Embryonic facial prominence (tissue), 1 donor: ENCODE data around the gene ANP32A.

Source experiments
- DNase-seq: peaks from one replicate; pipeline ENCODE4 v3.0.0-alpha.2; 2016; ENCODE audit errors: extremely low spot score

ANP32A gene

DNA sequence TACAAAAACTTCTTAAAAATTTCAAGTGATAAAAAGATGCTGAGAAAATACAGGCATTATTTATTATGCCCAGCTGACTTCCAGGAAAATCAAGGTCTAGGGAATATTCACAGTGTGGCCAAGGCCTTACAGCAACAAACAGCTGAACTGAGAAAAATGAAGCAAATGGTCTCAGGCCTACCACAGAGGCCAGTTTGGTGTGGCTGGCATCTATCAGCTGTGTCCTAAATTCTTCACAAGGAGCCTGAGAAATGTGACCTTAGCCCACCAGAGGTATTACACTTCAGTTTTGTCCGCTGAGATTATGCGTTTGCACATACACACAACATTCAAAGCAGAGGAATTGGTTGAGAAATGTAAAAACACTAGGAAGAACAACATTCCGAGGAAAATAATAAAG, 77.4 kb downstream of the ANP32A start:
- DNase-seq: no peak

DNA sequence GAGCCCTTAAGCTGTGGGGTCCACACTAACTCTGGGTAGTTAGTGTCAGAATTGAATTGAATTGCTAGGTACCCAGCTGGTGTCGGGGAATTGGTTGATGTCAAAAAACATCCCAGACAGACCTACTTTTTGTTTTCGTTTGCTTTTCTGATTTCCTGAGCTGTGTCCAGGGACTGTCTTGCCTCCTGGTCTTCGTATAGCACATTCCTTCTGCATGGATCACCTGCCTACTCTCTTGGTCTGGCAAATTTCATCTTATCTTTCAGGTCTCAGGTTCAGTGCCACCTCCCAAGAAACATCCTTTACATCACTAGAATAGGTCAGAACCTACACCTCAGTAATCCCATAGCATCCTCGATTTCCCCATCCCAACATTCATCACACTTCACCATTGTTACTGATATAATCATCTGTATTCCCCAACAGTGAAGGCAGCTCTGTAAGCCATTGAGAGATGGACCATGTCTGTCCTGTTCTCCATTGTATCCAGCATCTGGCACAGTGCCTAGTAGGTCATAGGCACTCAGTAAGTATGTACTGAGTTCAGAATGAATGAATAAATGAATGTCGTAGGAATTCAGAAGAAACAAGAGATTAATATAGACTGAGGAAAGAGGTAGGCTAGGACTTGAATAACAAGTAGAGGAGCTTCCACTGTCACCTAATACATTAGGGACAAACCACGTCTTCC, 81.2 kb downstream of the ANP32A start:
- no peak for DNase-seq

DNA sequence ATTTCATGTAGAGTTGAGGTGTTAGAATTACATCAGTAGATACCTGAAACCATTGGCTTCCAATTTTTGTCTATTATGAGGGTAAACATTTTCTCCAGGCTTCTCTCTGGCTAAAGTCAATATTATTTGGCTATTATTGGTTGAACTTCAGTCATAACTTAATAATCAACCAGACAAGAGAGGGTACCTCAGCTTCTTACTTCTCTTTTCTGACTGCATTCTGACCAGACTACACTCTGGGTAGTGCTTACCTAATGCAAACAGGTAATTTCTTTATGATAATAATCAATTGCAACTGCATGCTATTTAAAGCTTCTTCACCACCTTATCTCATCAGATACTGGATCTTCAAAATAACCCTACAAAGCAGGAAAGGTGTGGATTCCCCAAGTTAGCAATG, 85.1 kb downstream of the ANP32A start:
- DNase-seq: no peak

DNA sequence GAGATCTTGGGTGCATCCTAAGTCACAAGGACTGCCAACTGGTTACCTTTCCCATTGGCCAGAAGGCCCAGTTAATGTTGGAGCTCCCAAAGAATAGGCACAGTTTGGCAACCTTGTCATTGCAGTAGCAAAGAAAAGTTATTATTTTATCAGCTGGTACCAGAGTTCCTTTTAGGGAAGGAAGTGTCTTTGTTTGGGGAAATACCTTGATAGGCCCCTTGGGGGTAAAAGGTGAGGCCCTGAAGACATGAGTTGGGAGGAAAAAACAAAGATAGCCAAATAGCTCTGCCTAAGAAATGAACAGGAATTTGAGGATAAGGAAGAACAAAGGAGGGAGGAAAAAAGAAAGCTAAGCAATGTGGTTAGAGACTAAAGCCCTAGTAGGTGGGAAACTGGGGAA, 85.8 kb downstream of the ANP32A start:
- DNase-seq: no peak

DNA sequence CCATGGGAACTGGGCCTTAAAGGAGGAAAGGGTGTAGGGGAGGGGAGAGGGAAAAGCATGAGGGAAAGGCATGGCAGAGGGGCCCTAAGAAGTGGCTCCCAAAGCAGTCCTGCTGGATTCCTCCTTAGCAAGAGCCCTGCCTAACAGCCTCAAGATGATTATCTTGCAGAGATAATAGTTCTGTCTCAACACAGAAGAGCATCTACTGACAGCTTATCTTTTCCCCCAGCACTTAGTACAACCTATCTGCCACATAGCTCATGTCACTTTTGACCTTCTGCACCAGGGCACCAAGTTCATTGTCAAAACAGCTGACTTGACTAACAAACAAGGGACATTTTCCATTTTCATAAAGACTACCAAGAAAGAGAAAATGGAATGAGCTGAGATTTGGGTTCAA, 86.3 kb downstream of the ANP32A start:
- DNase-seq: no peak

DNA sequence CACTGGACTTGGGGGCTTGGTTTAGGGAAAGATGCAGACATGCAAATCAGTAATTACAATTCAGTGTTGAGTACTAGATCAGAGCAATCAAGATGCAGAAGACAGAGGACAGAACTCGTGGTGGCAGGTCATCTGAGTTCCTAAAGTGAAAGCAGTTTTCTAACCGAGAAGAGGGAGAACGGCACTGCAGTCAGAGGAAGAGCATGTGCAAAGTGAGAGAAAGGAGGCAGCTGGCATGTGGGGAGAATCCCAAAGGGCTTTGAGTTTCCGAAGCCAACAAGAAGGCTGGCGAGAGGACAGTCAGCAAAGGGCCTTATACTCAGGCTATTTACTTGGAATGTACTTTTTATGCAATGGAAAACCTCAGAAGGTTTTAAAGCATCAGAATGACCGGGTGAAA, 87.0 kb downstream of the ANP32A start:
- DNase-seq: no peak

DNA sequence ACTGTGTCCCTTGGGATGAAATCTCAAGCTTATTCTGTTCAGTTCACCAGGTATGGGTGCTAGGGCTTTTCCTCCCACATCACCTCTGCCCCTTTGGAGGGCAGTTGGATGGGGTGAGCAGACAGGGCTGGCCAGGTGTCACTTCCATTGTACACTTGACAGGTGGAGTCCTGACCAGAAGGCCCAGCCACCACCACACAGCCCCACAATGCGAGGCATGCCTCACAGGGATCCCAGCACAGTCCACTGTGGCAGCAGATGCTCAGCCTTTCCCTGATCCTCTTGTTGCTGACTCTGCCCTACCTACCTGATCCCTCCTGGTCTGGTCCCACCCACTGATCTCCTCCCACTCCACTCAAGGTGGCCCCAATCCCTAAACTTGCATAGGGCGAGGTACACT, 88.2 kb downstream of the ANP32A start:
- no peak for DNase-seq

DNA sequence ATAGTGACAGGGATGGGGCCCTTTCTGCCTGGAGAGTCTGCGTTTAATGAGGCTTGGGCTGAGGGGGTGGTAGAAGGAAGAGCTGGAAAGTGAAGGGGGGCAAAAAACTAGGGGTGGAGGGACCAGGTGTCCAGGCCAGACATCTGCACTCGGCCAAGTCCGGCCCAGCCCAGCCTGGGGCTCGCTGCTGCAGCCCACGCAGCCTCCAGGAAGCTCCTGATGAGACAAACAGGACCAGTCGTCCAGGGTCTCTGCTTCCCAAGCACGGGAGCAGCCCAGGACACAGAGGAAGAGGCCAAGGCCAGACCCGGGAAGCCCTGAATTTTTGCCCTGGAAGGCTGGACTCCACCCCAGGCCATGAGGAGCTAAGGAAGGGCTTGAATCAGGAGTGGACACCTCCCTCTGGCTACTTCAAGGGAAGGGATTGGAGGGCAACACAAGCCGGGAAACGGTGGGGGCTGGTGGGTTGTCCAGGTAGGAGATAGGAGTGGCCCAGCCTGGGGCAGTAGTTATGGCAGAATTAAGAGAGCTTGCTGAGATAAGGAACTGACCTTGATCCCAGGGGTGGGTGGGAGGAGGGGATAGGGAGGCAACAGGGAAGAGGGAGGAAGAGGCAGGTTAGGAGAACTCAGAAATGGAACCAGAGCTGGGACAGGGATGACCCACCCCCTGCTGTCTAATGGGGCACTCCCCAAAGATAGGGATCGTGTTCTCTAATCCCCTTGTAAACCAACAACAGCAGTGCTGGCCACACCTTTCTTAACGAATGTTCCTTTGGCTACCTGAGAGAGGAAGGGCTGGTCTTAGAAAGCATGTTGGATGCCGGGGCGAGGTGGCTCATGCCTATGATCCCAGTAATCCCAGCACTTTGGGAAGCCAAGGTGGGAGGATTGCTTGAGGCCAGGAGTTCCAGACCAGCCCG, 89.5 kb downstream of the ANP32A start:
- DNase-seq: no peak

DNA sequence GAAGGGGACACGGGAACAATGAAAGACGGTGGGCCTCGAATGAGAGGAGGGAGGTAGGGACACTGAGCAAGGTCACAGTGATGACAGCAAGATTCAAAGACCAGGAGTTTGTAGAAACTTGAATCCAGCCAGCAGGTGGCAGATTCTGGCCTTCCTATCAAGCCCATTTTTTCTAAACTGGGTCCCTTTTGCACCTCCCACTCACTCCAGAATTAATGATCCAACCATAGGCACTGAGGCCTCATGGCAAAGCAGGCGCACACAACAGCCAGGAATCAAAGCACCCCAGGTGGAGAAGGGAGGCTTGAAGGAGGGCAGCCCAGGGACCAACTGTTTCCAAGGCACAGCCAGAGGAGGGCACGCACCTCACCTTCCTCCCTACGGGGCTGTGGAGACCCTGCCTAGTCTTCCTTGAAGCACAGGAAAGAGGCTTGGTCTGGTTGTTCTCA, 90.2 kb downstream of the ANP32A start:
- DNase-seq: no peak

DNA sequence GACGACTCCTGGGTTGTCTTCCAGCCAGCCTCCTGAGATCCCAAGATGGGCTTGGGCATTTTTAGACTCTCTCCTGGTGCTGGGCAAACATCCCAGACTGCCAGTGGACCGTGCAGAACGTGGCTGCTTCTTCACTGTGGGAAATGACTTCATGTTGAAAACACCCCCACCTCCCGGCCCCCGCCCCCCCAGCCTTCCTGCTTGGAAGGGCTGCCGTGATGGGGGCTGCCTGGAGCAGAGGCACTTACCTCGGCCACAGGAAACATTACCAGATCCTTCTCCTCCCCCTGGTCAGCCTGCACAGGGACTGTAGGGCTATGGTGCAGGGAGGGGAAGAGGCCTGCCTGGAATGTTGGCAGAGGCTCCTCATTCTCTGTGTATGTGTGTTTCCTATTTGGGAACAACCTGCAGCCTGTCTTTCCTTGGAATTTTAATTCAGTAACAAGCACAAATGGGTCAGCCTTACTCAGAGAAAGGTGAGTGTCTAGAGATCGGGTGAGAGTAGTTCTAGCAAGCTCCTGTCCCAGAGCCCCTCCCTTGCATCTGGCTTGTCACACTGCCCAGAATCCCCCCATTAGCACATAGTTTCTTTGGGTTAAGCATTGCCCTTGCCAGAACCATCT, 90.8 kb downstream of the ANP32A start:
- DNase-seq: no peak
